Glomerular endothelial cell (primary cell): Measurements from ENCODE around the gene MYO7B. TPM values are rescaled to one million over a fixed set of nuclear protein-coding genes. Genes with fewer than 3 reads are reported as not detected.

Experiments used
- DNase-seq: peaks from one replicate; pipeline ENCODE4 v3.0.0-alpha.2; 2011; ENCODE audit warnings: low read depth, low spot score; ENCODE audit errors: extremely low read depth
- total RNA-seq: library from RNA; depleted of rRNA; stranded (reverse); fragments of >200 nt; gene quantifications from 2 replicates; pipeline ENCODE4 v1.2.3, GENCODE V29; 2015

Gene MYO7B
- total RNA-seq, 1 donor from 2014 or later: 1.2 TPM

DNA sequence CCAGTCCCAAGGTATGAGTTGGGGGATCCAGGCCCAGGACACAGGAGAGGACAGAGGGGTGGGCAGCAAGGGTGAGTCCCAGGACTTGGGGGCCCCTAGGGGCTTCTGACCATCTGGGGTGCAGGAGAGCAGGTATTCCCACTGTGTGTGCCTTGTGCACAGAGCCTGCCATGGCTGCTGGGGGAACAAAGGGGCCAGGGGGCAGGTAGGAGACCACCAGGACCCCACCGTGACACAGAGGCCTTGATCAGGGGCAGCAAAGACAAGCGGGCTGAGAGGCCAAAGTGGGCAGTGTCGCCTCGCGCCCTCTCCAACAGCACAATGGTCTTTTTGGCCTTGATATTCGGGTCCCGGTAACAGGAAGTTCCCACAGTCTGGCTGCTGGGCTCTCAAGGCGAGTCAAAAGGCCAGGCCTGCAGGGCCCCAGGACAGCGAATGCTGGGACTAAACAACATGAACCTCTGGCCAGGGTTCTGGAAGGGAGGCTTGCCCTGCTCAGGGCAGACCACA, 98.1 kb downstream of the MYO7B start:
- DNase-seq: no peak

DNA sequence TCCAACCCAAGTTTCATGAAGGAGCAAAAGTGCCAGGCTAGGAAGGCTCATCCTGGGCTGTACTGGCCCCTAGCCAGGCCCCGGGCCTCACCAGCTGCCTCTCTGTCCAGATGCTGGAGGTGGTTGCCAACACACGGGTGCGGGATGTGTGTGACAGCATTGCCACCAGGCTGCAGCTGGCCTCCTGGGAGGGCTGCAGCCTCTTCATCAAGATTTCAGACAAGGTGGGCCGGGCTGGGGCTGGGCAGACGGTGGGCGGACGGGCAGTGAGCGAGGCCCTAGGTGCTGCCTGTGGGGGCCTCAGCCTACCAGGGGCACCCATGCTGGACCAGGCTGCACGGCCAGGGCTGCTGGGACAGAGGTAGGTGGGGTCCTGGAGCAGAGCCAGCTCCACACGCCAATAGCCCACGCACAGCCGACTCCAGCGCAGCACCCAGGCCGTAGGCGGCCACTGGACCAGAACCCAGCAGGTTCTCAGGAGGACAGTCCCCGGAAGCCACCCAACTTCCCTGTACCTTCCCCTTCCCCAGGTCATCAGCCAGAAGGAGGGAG, 98.7 kb downstream of the MYO7B start:
- no peak for DNase-seq

DNA sequence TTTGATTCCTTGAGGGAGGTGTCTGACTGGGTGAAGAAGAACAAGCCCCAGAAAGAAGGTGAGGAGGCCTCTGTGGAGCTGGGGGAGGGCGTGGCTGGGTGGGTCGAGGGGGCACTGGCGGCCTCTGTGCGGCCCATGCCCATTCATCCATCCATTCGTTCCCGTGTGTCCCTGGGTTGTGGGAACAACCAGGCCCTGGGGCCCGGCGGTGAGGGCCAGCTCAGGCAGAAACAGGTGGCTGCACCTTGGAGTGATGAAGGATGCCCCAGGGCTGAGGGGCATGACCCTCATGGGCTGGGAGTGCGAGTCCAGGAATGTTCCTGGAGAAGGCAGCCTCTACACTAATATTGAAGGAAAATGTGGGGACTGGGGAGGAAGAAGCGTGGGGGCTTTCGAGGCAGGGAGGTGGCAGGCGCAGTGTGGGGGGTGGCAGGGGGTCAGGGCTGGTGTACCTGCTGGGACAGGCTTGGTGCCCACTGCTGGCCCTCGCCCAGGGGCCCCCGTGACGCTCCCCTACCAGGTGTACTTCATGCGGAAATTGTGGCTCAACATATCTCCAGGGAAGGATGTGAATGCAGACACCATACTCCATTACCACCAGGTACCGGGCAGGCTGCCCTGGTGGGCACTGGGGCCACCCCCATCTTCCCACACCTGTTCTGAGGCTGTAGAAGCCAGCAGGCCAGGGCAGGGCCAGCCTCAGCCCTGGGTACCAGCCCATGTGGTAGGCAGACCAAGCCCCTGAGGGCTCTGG, 99.3 kb downstream of the MYO7B start:
- no peak for DNase-seq

DNA sequence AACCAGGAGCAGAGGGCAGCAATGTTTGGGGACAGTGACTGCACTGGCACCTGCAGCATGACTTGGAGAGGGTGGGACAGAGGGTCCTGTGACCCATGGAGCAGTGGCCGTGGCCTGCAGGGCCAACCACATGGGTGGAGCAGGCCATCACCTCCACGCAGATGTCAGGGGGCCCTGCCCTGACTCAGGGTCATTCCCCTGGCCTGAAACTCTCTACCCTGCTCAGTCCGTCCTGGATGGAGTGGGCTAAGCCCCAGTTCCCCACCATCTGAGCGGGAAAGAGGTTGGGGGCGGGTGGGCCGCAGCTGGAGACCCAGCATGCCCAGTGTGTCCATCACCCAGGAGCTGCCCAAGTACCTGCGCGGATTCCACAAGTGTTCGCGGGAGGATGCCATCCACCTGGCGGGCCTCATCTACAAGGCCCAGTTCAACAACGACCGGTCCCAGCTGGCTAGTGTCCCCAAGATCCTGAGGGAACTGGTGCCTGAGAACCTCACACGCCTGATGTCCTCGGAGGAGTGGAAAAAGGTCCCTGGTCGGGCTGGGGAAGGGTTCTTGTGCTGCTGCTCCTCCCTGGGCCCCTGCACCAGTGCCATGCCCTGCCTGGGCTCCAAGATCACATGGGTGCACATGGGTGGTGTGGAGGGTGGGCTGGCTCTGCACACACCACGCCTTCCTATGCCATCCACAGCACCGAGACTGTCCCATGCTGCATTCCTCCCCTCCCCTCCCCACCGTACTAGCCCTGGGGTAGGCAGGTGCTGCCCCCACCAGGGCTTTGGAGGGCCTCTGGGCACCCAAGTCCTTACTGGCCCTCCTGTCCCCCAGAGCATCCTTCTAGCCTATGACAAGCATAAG, 100.1 kb downstream of the MYO7B start:
- no peak for DNase-seq

DNA sequence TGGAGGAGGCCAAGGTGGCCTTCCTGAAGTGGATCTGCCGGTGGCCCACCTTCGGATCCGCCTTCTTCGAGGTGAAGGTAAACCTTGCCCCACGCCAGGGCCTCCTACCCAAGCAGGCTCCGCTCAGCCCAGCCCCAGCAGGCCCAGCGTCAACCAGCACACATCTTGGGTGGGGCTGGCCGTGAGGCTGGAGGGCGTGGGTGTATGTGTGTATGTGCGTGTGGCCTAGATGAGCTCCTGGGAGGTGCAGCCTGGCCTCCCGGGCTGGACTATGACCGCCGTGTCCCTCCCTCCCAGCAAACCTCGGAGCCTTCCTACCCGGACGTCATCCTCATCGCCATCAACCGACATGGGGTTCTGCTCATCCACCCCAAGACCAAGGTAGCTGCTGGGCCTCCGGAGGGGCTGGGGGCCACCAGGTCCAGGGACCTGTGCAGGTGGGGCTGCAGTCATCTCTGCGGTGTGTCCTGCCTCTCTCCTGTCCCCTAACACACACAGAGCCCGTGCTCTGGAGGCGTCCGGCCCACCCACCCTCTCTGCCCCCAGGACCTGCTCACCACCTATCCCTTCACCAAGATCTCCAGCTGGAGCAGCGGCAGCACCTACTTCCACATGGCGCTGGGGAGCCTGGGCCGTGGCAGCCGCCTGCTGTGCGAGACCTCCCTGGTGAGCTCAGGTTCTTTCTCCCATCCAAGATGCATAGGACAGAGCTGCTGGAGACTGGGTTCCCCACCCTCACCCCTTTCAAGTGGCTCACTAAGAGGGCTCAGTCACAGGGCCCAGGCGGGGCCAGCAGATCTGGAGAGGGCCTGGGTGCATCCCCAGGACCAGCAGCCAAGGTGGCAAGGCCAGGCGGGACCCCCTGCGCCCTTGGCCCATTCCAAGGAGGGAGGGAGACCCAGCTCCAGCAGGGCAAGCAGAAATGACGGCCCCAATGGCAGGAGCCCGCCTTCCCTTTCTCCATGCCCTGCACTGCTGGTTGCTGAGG, 101.1 kb downstream of the MYO7B start:
- no peak for DNase-seq

DNA sequence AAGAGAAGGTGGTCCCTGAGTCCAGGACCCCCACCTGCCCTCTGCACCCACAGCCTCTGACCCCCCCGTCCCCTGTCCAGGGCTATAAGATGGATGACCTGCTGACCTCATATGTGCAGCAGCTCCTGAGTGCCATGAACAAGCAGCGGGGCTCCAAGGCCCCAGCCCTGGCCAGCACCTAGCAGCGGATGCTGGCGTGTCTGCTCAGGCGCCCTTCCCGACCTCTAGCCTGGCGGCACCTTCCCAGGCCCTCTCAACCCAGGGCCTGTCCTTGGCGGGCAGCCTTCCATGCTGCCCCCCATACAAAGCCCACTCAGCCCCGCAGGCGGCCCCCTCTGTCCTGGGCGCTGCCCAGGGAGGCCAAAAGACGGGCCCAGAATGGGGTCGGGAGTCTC, 101.8 kb downstream of the MYO7B start:
- DNase-seq: no peak

DNA sequence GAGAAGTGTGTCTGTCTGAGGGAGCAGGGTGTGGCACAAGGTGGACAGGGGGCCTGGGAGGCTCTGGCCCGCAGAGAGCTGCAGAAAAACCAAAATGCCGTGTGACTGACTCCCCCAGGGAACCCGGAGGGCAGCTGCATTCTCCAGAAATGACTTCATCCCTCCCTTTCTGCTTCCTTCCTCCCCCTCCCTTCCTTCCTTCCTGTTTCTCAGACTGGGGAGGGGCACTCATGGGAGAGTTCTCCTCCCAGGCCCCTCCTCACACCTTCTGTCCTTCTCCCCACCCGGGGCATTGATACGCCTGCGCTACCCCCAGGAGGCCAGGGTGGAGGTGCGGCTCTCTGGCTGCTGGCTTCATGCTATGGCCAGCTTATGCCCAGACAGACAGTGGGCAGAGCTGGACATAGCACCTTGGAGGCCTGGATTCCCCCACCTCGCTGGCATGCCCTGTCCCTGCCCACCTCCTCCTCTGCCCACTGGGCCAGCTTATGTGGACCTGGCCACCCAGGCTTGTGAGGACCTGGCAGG, 102.3 kb downstream of the MYO7B start:
- DNase-seq: no peak

DNA sequence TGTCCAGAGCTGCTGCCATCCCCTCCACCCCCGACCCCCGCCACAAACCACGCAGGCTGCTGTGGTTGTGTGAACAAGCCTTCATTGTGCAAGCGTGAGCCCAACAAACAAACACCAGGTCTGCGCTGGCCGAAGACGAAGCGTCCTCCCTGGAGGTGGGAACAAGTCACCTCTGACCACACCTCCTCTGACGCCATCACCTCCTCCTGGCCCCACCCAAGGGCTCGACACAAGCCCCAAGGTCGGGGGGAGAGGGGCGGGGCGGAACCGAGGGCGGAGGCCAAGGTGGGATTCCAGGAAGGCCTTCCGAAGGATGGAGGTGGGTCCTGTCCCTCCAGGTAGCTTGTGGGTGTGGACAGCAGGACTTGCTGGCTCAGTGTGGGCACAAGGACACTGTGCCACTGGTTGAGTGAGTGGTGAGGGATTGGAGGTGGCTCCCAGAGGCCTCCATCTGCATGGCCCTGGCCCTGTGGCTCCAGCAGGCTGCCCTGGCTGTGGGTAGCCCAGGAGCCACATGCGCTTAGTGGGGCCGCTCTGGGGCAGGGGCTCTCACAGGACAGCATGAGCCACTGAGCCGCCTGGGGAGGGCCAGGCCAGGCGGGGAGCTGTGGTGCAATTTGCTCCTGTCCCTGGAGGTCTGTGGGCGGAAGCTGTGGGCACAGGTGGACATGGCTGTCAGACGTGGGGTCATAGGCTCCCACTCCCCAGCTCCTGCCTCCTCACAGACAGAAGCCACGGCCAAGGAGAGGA, 103.1 kb downstream of the MYO7B start:
- no peak for DNase-seq

DNA sequence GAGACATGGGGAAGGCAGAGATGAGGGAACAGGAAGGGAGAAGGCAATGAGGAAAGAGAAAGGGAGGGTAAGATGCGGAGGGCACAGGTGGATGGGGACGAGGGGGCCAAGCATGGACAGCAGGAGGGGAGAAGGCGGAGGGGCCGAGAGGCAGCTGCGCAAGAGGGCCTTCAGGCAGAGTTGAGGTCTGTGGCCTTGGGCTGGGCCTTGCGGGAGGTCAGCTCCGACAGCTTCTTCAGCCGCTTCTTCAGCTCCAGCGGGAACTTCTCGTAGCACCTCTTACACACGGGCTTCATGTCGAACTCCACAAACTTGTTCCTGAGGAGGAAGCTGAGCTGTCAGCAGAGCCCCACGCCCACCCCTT, 103.6 kb downstream of the MYO7B start:
- no peak for DNase-seq

DNA sequence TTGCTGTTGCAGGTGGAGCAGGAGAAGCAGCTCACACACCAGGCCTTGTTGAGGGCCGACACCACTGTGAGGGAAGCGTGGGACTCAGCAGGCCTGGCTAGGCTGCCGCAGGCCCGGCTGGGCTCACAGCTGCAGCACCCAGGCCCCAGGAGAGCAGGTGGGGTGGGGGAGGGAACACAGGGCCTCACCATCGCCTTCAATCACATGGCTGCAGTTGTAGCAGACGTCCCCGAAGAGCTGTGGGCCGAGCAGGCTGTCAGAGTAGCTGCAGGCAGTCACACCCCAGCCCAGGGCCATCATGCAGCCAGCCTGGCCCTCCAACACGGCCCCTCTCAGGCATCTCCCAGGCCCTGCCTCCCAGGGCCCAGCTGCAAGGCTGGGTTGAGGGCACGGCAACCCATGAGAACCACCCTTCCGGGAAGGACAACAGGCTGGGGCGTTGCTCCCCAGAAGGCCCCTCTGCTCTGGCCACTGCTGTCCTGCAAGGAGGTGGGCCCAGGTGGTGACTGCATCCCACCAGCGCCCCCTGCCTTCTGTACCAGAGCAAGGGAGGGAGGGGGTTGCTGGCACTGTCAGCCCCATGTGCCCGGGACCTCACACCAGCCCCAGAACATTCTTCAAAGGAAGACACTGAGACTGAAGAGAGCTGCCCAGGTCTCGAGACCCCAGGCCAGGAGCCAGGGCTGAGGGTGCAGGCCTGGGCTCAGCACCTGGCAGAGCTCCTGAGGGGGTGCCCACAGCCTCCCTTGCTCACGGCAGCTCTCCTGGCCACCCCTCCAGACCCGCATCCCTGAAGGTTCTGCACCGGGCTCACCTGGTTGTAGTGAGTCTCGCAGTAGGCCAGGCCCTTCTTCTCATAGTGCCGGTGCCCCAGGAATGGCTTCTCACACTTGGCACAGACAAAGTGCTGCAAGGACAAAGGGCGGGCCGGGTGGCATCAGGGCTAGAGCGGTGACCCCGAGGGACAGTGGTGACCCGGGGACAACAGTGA, 104.9 kb downstream of the MYO7B start:
- DNase-seq: no peak

DNA sequence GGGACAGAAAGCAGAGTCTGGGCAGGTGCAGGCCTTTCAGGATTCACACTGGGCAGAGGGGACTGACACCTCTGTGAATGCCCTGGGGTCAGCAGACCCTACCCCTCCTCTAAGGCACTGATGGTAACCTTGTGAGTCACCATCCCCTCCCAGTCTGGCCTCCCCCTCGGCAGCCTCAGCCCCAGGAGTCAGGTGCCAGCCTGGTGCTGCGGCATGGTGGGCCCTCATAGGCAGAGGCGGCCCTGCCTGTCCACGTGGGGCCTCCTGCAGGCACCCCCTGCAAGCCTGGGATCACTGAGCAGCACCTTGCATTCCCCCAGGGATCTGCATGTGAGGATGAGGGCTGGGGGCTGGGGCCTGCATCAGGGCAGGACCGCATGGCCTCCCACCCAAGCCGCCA, 105.7 kb downstream of the MYO7B start:
- no peak for DNase-seq

DNA sequence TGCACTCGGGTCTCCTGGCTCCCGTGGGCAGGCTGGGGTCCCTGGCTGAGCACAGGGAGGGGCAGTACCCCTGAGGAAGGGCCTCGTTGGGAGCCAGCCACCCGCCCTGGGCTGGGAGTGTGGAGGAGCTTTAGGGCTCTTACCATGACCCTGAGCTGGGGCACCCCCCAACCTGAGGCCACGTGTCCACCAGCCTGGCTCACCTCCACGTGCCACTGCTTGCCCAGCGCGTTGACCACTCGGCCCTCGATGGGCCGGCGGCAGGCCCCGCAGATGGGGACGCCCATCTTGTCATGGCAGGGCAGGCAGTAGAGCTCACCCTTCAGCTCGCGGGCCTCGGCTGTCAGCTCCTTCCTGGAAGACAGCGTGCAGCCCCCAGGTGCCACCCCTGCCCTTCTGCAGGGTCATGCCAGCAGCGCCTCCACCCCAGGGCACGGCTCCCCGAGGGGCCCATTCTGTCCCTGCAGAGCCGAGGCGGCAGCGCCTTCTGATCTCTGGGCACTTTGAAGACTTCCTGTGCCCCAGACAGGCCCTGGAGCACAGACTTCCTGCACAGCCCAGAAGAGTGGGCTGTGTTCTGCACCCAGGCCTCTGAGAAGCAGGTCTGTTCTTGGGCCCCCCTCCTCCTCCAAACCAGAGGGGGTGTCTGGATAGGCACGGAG, 106.5 kb downstream of the MYO7B start:
- no peak for DNase-seq

DNA sequence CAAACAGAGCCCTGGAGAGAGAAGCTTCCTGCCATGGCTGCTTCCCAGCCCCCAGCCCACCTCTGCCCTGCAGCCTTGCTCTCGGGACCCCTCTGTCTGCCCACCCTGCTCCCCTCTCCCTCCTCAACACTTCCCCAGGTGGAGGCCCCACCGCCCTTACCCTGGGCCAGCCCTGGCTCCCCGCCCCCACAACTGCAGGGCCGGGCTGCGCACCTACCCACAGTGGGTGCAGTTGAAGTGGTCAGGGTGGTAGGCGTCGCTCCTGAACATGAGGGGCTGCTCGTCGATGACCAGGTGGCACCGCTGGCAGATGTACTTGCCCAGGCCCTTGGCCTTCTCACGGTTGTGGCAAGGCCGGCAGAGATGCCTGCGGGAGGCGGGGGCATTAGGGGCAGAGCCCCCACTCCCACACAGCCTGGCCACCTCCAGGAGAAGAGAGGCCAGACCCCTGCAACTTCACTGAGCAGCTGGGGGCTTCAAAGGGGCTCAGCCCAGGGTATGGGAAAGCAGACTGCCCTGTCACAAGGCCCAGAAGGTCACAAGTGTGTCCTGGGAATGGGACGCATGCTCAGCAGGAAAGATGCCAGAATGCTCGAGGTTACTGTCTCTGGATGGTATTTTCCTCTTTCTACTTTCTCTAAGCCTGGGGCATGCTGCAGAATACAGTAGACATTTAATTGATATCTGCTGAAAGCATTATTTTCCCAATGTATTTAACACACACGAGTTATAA, 107.4 kb downstream of the MYO7B start:
- no peak for DNase-seq

DNA sequence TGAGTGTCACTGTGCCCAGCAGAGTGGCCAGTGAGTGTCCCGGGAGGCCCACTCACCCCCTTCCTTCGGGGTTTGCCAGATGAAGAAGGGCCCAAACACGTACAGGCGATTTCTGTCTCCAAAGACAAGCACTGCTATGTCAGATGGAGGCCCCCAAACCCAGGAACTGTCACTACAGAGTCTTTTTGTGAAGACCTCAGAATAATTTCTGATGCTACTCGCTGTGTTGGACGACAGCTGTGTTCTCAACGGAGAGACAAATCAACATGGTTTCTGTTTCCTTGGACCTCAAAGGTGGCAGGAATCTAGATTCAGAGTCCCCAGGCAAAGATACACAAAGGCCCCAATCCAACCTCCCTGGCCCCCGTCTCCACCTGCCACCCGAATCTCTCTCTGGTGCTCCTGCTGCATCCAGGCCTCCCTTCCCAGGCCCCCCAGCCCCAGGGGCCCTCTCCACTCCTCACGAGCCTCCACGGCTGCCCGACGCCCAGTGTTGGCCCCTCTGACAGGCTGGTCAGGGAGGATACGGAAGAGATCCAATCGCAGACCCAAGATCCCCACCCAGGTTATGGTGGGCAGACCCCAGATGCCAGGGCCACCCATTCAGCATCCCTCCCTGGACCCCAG, 108.1 kb downstream of the MYO7B start:
- DNase-seq: no peak

DNA sequence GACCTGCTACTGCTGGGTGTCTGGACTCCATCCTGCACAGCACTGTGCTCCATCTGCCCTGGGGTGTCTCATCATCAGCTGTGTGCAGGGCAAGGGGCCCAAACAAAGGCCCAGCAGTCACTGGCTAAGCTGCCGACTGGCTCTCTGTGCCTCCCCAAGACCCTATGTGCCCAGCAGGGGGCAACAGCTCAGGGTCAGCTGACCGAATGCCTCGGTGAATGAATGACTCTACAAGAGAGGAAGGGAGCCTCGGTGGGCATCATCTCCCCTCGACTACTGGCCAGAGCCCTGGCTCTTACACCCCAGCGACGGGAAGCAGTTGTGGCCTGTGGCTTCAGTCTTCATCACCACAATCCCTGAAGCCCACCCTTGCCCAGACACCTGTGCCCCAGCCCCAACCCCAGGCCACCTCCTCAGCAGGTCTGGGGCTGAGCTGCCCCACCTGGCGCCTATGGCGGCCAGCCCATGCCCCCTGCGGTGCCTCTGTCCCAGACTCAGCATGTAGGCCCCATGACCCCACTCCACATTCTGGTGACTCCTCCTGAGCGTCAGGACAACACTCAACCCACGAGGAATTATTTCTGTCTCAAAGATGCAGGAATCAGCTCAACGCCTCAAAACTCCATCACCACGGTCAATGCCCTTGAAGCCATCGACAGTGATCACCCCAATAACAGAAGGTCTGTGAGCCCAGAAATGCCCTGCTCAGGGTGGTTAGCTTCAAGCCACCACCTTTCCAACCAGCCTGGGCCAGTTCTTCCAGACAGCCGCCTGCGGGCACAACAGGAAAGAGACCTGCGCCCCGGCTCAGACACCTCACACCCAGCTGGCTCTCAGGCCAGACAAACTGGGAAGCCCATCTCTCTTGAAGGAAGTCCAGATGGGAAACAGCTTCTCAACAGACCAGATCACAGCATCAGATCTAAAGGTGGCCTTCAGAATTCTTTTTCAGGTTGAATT, 108.9 kb downstream of the MYO7B start:
- no peak for DNase-seq

DNA sequence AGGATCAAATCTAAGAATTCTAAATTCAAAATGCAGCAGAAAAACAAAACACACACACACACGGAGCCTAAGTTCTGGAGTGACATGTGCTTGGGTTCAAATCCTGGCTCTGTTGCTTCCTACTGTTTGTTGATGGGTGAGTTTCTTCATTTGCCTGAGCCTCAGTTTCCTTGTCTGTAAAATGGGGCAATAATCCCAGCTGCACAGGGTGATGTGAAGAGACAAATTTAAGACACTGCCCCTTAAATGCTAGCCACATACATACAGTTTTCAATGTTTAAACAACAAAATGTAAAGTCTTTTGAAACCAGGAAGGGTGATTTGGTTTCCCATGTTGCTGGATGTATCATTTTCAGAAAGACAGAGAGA, 109.5 kb downstream of the MYO7B start:
- no peak for DNase-seq
